ENCODE measurements around the gene EIF4E3. TPM values are rescaled to one million over a fixed set of nuclear protein-coding genes. Genes with fewer than 3 reads are reported as not detected.

EIF4E3 gene
- total and polyA plus RNA-seq, 3 experiments from 2014 or later = 22.2 to 50.5 (median 24.1) TPM

Other genes starting within 250 kb of the EIF4E3 start
- gene FOXP1, start 141.7 kb downstream of the EIF4E3 start, total RNA-seq = 100 to 1,000 TPM; 142 to 147 TPM
- gene FOXP1, start 141.7 kb downstream of the EIF4E3 start, polyA plus RNA-seq = 185 TPM
- 1 to 10 TPM; 2.3 to 2.6 TPM for gene GPR27, start 28.5 kb upstream of the EIF4E3 start, total RNA-seq
- 1.8 TPM for gene GPR27, start 28.5 kb upstream of the EIF4E3 start, polyA plus RNA-seq
- under 1 TPM; 0.28 to 0.33 TPM for gene PROK2, start 59.7 kb upstream of the EIF4E3 start, total RNA-seq
- 1.4 TPM for gene PROK2, start 59.7 kb upstream of the EIF4E3 start, polyA plus RNA-seq

Data from CD8-positive, alpha-beta memory T cell (primary cell).